Trophoblast cell (in vitro differentiated cells and primary cell): ENCODE data around the gene CXCL13.

Experiments used
- DNase-seq, 2 donors: peaks; one replicate each; pipeline ENCODE4 v3.0.0-alpha.2; 2016
- H2AFZ ChIP-seq: 2 replicates; pipeline ENCODE4 v1.6.1; 2013; ENCODE audit warnings: low read length, moderate library complexity, mild to moderate bottlenecking; ENCODE audit not compliant: insufficient read depth, poor library complexity
- H2AK5ac ChIP-seq: 2 replicates; pipeline ENCODE4 v1.6.1; 2013; ENCODE audit warnings: mild to moderate bottlenecking, low read length
- H2BK120ac ChIP-seq: 2 replicates; pipeline ENCODE4 v1.6.1; 2013; ENCODE audit warnings: low read length, mild to moderate bottlenecking, moderate library complexity; ENCODE audit not compliant: insufficient read depth, poor library complexity
- H2BK12ac ChIP-seq: 2 replicates; pipeline ENCODE4 v1.6.1; 2013; ENCODE audit warnings: mild to moderate bottlenecking, low read length, moderate library complexity
- H2BK5ac ChIP-seq: 2 replicates; pipeline ENCODE4 v1.6.1; 2013; ENCODE audit warnings: low read length, low read depth, moderate library complexity, mild to moderate bottlenecking; ENCODE audit not compliant: poor library complexity
- H3K14ac ChIP-seq: 2 replicates; pipeline ENCODE4 v1.6.1; 2013; ENCODE audit warnings: mild to moderate bottlenecking, low read length
- H3K18ac ChIP-seq: 2 replicates; pipeline ENCODE4 v1.6.1; 2013; ENCODE audit warnings: mild to moderate bottlenecking, low read length
- H3K23ac ChIP-seq: 2 replicates; pipeline ENCODE4 v1.6.1; 2013; ENCODE audit warnings: low read length
- H3K27ac ChIP-seq: 2 replicates; pipeline ENCODE4 v1.5.1; 2013; ENCODE audit warnings: low read depth, mild to moderate bottlenecking, inconsistent platforms, low read length, moderate library complexity
- H3K27me3 ChIP-seq: 2 replicates; pipeline ENCODE4 v1.6.1; 2013; ENCODE audit warnings: inconsistent platforms, mild to moderate bottlenecking, low read length, moderate library complexity; ENCODE audit not compliant: insufficient read depth
- H3K36me3 ChIP-seq, 2 experiments: 1 replicate in 1 of 2; 2 replicates in 1 of 2; pipeline ENCODE4 v1.6.1; 2013; ENCODE audit warnings: low read length in 2 of 2, mild to moderate bottlenecking in 2 of 2, moderate library complexity in 1 of 2; ENCODE audit not compliant: insufficient read depth in 2 of 2, control insufficient read depth in 1 of 2
- H3K4ac ChIP-seq: 2 replicates; pipeline ENCODE4 v1.6.1; 2013; ENCODE audit warnings: low read depth, mild to moderate bottlenecking, low read length, moderate library complexity
- H3K4me1 ChIP-seq, 2 experiments: 1 replicate in 1 of 2; 2 replicates in 1 of 2; pipeline ENCODE4 v1.6.1; 2013; ENCODE audit warnings: low read length in 2 of 2, mild to moderate bottlenecking in 2 of 2, moderate library complexity in 1 of 2; ENCODE audit not compliant: insufficient read depth in 2 of 2, control insufficient read depth in 1 of 2
- H3K4me2 ChIP-seq: 2 replicates; pipeline ENCODE4 v1.6.1; 2013; ENCODE audit warnings: inconsistent platforms, mild to moderate bottlenecking, low read length, moderate library complexity
- H3K4me3 ChIP-seq: 2 replicates; pipeline ENCODE4 v1.5.1; 2013; ENCODE audit warnings: mild to moderate bottlenecking, low read depth, low read length, inconsistent platforms
- H3K79me1 ChIP-seq: one replicate; pipeline ENCODE4 v1.6.1; 2013; ENCODE audit warnings: low read length
- H3K79me2 ChIP-seq: 2 replicates; pipeline ENCODE4 v1.6.1; 2013; ENCODE audit warnings: low read length, mild to moderate bottlenecking; ENCODE audit not compliant: control insufficient read depth, insufficient read depth, poor library complexity
- H3K9ac ChIP-seq: 2 replicates; pipeline ENCODE4 v1.6.1; 2013; ENCODE audit warnings: mild to moderate bottlenecking, low read length
- H3K9me3 ChIP-seq: 2 replicates; pipeline ENCODE4 v1.6.1; 2013; ENCODE audit warnings: low read depth, mild to moderate bottlenecking, control low read depth, inconsistent platforms, low read length; ENCODE audit not compliant: insufficient read depth
- H4K12ac ChIP-seq: 2 replicates; pipeline ENCODE4 v1.6.1; 2013; ENCODE audit warnings: low read depth, mild to moderate bottlenecking, low read length, moderate library complexity
- H4K8ac ChIP-seq: 2 replicates; pipeline ENCODE4 v1.6.1; 2013; ENCODE audit warnings: low read depth, mild to moderate bottlenecking, low read length, moderate library complexity
- H4K91ac ChIP-seq: one replicate; pipeline ENCODE4 v1.6.1; 2013; ENCODE audit warnings: low read depth, mild to moderate bottlenecking, low read length, moderate library complexity
- WGBS: extraction: QIAGEN DNeasy Blood & Tissue Kit; methylation state at CpG from one replicate; pipeline ENCODE4 v1.1.7; 2013; ENCODE audit warnings: missing lambda C conversion rate; ENCODE audit not compliant: insufficient read length, insufficient coverage; ENCODE audit errors: extremely low coverage; 5-methylcytosine and 5-hydroxymethylcytosine counted together

The CXCL13 gene

GRCh38 chr4:77600521-77601451 lies 4.8 kb upstream of the CXCL13 start:
- Histone ChIP-seq H2AFZ (no peak overlapping the region), H4K8ac (no peak overlapping the region), H3K79me2 (no peaks in the 10 kb centered on the region), H3K23ac (no peak overlapping the region), H3K14ac (no peak overlapping the region), H2BK120ac (no peak overlapping the region), H4K12ac (no peak overlapping the region), H2BK5ac (no peak overlapping the region), H3K27ac (no peak overlapping the region), H3K18ac (no peak overlapping the region), H3K4me1 (no peaks in the 10 kb centered on the region), H4K91ac (no peak overlapping the region), H3K9me3 (no peaks in the 10 kb centered on the region), H3K36me3 (no peaks in the 10 kb centered on the region), H2AK5ac (no peak overlapping the region), H3K4me3 (no peak overlapping the region), H3K9ac (no peak overlapping the region), H3K79me1 (no peaks in the 10 kb centered on the region), H2BK12ac (no peak overlapping the region), H3K27me3 (no peaks in the 10 kb centered on the region), H3K4me2 (no peak overlapping the region), H3K4ac (no peak overlapping the region)
- DNase-seq: peak; percentile 10 to 67
- no CpG with 5 or more reads among the region's 6 CpGs for WGBS

GRCh38 chr4:77601614-77602187 lies 3.9 kb upstream of the CXCL13 start:
- Histone ChIP-seq H3K9me3 (no peaks in the 10 kb centered on the region), H4K12ac (no peak overlapping the region), H3K4me1 (no peaks in the 10 kb centered on the region), H3K18ac (no peak overlapping the region), H2AFZ (no peak overlapping the region), H3K9ac (no peak overlapping the region), H2BK12ac (no peak overlapping the region), H3K4ac (no peak overlapping the region), H3K4me2 (no peak overlapping the region), H2AK5ac (no peak overlapping the region), H2BK5ac (no peak overlapping the region), H3K4me3 (no peak overlapping the region), H4K8ac (no peak overlapping the region), H3K79me2 (no peaks in the 10 kb centered on the region), H3K79me1 (no peaks in the 10 kb centered on the region), H3K27me3 (no peaks in the 10 kb centered on the region), H3K14ac (no peak overlapping the region), H4K91ac (no peak overlapping the region), H3K27ac (no peak overlapping the region), H2BK120ac (no peak overlapping the region), H3K23ac (no peak overlapping the region), H3K36me3 (no peaks in the 10 kb centered on the region)
- DNase-seq: no peak
- no CpG with 5 or more reads among the region's 4 CpGs for WGBS

DNA sequence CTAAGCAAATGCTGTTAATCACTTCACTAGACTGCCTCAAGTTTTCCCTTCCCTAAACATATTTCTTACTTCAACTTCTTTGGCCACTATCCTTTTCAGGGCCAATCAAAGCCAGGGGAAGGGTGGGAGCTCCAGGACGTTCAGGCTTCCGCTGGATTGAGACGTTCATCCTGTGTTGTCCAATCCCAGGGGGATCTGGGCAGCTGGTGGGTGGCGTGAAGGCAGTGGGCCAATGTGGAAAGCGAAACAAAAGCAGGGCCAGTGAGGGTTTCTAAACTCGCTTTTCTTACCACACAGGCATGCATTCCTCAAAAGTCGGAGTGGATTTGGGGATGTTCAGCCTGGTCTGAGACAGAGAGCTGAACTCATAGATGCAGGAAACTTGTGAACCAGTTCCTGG lies 7.6 kb downstream of the CXCL13 start:
- Histone ChIP-seq H3K23ac (no peak overlapping the region), H3K4me1 (no peaks in the 10 kb centered on the region), H3K14ac (no peak overlapping the region), H3K27me3 (no peaks in the 10 kb centered on the region), H3K4me2 (no peak overlapping the region), H3K79me1 (no peaks in the 10 kb centered on the region), H2BK120ac (no peak overlapping the region), H2AK5ac (no peak overlapping the region), H3K79me2 (no peaks in the 10 kb centered on the region), H3K4ac (no peak overlapping the region), H3K18ac (no peak overlapping the region), H3K36me3 (no peaks in the 10 kb centered on the region), H4K8ac (no peak overlapping the region), H3K9ac (no peak overlapping the region), H4K12ac (no peak overlapping the region), H3K27ac (no peak overlapping the region), H2BK12ac (no peak overlapping the region), H3K4me3 (no peak overlapping the region), H4K91ac (no peak overlapping the region), H2BK5ac (no peak overlapping the region), H2AFZ (no peak overlapping the region), H3K9me3 (no peaks in the 10 kb centered on the region)
- DNase-seq: no peak
- WGBS: no CpG with 5 or more reads among the region's 7 CpGs

DNA sequence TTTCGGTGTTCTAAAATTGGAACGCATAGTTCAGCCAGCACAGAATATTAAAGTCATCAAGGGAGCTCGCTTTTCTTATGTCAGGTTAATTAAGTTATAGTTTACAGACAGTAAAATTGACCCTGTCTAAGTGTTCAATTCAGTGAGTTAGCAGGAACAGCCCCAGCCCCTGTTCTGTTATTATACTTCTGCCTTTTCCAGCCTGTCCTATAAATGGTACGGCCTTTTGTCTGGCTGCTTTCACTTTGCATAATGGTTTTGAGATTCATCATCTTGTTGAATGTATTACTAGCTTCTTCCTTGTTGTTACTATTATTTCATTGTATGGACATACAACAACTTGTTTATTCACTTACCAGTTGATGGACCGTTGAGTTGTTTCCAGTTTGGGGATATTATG lies 9.5 kb downstream of the CXCL13 start:
- no peak overlapping the region for H4K12ac ChIP-seq
- no peaks in the 10 kb centered on the region for H3K4me1 ChIP-seq
- no peak overlapping the region for H3K14ac ChIP-seq
- no CpG with 5 or more reads among the region's 5 CpGs for WGBS
- no peak overlapping the region for H2AK5ac ChIP-seq
- no peaks in the 10 kb centered on the region for H3K9me3 ChIP-seq
- no peak overlapping the region for H4K91ac ChIP-seq
- H2AFZ ChIP-seq: no peak overlapping the region
- no peaks in the 10 kb centered on the region for H3K79me2 ChIP-seq
- H3K36me3 ChIP-seq: no peaks in the 10 kb centered on the region
- H3K18ac ChIP-seq: no peak overlapping the region
- no peak for DNase-seq
- no peaks in the 10 kb centered on the region for H3K79me1 ChIP-seq
- H4K8ac ChIP-seq: no peak overlapping the region
- no peak overlapping the region for H3K27ac ChIP-seq
- H3K27me3 ChIP-seq: no peaks in the 10 kb centered on the region
- H2BK120ac ChIP-seq: no peak overlapping the region
- H3K23ac ChIP-seq: no peak overlapping the region
- H3K9ac ChIP-seq: no peak overlapping the region
- H3K4me2 ChIP-seq: no peak overlapping the region
- no peak overlapping the region for H3K4ac ChIP-seq
- H3K4me3 ChIP-seq: no peak overlapping the region
- no peak overlapping the region for H2BK5ac ChIP-seq
- H2BK12ac ChIP-seq: no peak overlapping the region
